Neuronal stem cell (in vitro differentiated cells): ENCODE data around the gene TAS1R2.
"Not testable (repeated sequence)": the region's sequence is repeated elsewhere in the genome, so short reads cannot be mapped to it uniquely, and the experiment has no call there.

Experiments used
- DNase-seq: peaks from one replicate; pipeline ENCODE4 v3.0.0-alpha.2; 2013; ENCODE audit warnings: low spot score
- H2AFZ ChIP-seq: one replicate; pipeline ENCODE4 v1.6.1; 2013; ENCODE audit warnings: mild to moderate bottlenecking, low read length, inconsistent platforms
- H2AK5ac ChIP-seq: 2 replicates; pipeline ENCODE4 v1.6.1; 2013; ENCODE audit warnings: low read depth, mild to moderate bottlenecking, inconsistent platforms, low read length, moderate library complexity, mixed read lengths
- H2BK120ac ChIP-seq: 2 replicates; pipeline ENCODE4 v1.6.1; 2013; ENCODE audit warnings: low read depth, mild to moderate bottlenecking, inconsistent platforms, low read length, moderate library complexity, mixed read lengths
- H2BK12ac ChIP-seq: one replicate; pipeline ENCODE4 v1.6.1; 2013; ENCODE audit warnings: low read length, inconsistent platforms
- H2BK15ac ChIP-seq: 2 replicates; pipeline ENCODE4 v1.6.1; 2013; ENCODE audit warnings: mild to moderate bottlenecking, low read length, inconsistent platforms, mixed read lengths
- H2BK5ac ChIP-seq: one replicate; pipeline ENCODE4 v1.6.1; 2013; ENCODE audit warnings: inconsistent platforms, mild to moderate bottlenecking, low read length, moderate library complexity
- H3K14ac ChIP-seq: one replicate; pipeline ENCODE4 v1.6.1; 2013; ENCODE audit warnings: low read length, inconsistent platforms
- H3K18ac ChIP-seq: 2 replicates; pipeline ENCODE4 v1.6.1; 2013; ENCODE audit warnings: low read length, inconsistent platforms
- H3K23ac ChIP-seq: 2 replicates; pipeline ENCODE4 v1.6.1; 2013; ENCODE audit warnings: low read depth, mild to moderate bottlenecking, mixed read lengths, low read length, inconsistent platforms; ENCODE audit not compliant: poor library complexity
- H3K27ac ChIP-seq: replicated peaks from 3 replicates; pipeline ENCODE4 v1.5.1; 2013; ENCODE audit warnings: low read length, inconsistent platforms
- H3K27me3 ChIP-seq, 3 experiments: 2 replicates each; pipeline ENCODE4 v1.6.1; 2013; ENCODE audit warnings: low read length in 3 of 3, mild to moderate bottlenecking in 2 of 3, inconsistent platforms in 1 of 3, low read depth in 1 of 3, mixed read lengths in 1 of 3, moderate library complexity in 1 of 3; ENCODE audit not compliant: control insufficient read depth in 3 of 3, insufficient read depth in 3 of 3
- H3K36me3 ChIP-seq, 2 donors: replicated peaks in 1 of 2; 2 replicates each; pipeline ENCODE4 v1.6.1; 2013; ENCODE audit warnings: low read length in 2 of 2; ENCODE audit not compliant: control insufficient read depth in 2 of 2, insufficient read depth in 2 of 2
- H3K4ac ChIP-seq: 2 replicates; pipeline ENCODE4 v1.6.1; 2013; ENCODE audit warnings: inconsistent platforms, mild to moderate bottlenecking, low read length, moderate library complexity
- H3K4me1 ChIP-seq, 2 donors: 1 replicate in 1 of 2; 2 replicates in 1 of 2; pipeline ENCODE4 v1.6.1; 2013; ENCODE audit warnings: low read length in 2 of 2, low read depth in 1 of 2; ENCODE audit not compliant: control insufficient read depth in 2 of 2, insufficient read depth in 1 of 2
- H3K4me2 ChIP-seq: one replicate; pipeline ENCODE4 v1.6.1; 2013; ENCODE audit warnings: mild to moderate bottlenecking, low read length, inconsistent platforms; ENCODE audit not compliant: insufficient read depth, poor library complexity, severe bottlenecking
- H3K4me3 ChIP-seq, 2 donors: 2 replicates each; pipeline ENCODE4 v1.5.1; 2013; ENCODE audit warnings: low read length in 2 of 2, mild to moderate bottlenecking in 2 of 2, inconsistent platforms in 1 of 2, moderate library complexity in 1 of 2
- H3K79me1 ChIP-seq: one replicate; pipeline ENCODE4 v1.6.1; 2013; ENCODE audit warnings: low read depth, mild to moderate bottlenecking, inconsistent platforms, low read length, moderate library complexity
- H3K9ac ChIP-seq: one replicate; pipeline ENCODE4 v1.6.1; 2013; ENCODE audit warnings: mild to moderate bottlenecking, low read depth, low read length, inconsistent platforms; ENCODE audit not compliant: poor library complexity
- H3K9me3 ChIP-seq, 2 donors: replicated peaks in 1 of 2; 2 replicates each; pipeline versions ENCODE3 to v1.6.1; 2013; ENCODE audit warnings: low read length in 2 of 2, mild to moderate bottlenecking in 2 of 2, inconsistent platforms in 1 of 2, low read depth in 1 of 2, mixed read lengths in 1 of 2, moderate library complexity in 1 of 2; ENCODE audit not compliant: control insufficient read depth in 2 of 2, insufficient read depth in 1 of 2
- H4K8ac ChIP-seq: one replicate; pipeline ENCODE4 v1.6.1; 2013; ENCODE audit warnings: low read depth, mild to moderate bottlenecking, inconsistent platforms, low read length, moderate library complexity
- H4K91ac ChIP-seq: one replicate; pipeline ENCODE4 v1.6.1; 2013; ENCODE audit warnings: low read length, low read depth, mild to moderate bottlenecking, inconsistent platforms; ENCODE audit not compliant: poor library complexity
- WGBS, 2 donors: extraction: QIAGEN DNeasy Blood & Tissue Kit; methylation state at CpG; one replicate each; pipeline ENCODE4 v1.1.7; 2013; ENCODE audit warnings: missing lambda C conversion rate in 2 of 2, mixed read lengths in 1 of 2; ENCODE audit not compliant: insufficient read length in 2 of 2, insufficient replicate concordance in 1 of 2; ENCODE audit errors: extremely low coverage in 2 of 2; 5-methylcytosine and 5-hydroxymethylcytosine counted together

The TAS1R2 gene

GRCh38 chr1:18895317-18895716 is 35.9 kb upstream of the TAS1R2 start:
- Histone ChIP-seq H3K79me1 (no peaks in the 10 kb centered on the region), H3K14ac (no peak overlapping the region), H4K8ac (no peak overlapping the region), H2AK5ac (no peak overlapping the region), H2BK5ac (no peak overlapping the region), H2BK15ac (no peak overlapping the region), H2BK120ac (no peak overlapping the region), H3K4ac (no peak overlapping the region), H3K27me3 (no peaks in the 10 kb centered on the region), H3K4me3 (no peak overlapping the region), H3K36me3 (peaks cover 3 to 5% of the 10 kb centered on the region in 2 donors), H3K23ac (no peak overlapping the region), H3K4me1 (peaks cover 0 to 2% of the 10 kb centered on the region in 2 donors), H2AFZ (no peak overlapping the region), H3K18ac (no peak overlapping the region), H3K9me3 (no peaks in the 10 kb centered on the region), H3K9ac (no peak overlapping the region), H2BK12ac (no peak overlapping the region), H4K91ac (no peak overlapping the region), H3K27ac (no peak overlapping the region), H3K4me2 (no peak overlapping the region)
- no peak for DNase-seq
- no CpG with 5 or more reads among the region's 6 CpGs for WGBS, 2 donors

DNA sequence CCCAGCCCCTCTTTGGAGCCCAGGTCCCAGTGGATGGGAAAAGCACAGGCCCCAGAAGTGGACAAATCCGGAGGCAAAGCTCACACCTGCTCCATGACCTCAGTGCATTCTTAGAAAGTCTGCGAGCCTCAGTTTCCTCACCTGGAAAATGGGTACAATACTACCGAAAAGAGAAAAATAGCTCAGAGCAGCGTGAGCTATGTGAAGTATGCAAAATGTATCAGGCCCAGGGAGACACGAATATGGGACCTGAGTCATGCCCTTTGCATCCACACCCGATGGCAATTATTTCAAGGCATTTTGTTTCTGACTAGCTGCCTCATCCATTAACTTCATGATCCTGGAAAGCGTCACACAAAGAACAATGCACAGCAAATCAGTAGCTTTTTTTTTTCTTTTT is 33.7 kb upstream of the TAS1R2 start:
- no peak overlapping the region for H2AFZ ChIP-seq
- no peak overlapping the region for H3K4me3 ChIP-seq
- H3K27ac ChIP-seq, result no peak overlapping the region
- no peak overlapping the region for H3K23ac ChIP-seq
- peaks cover 0 to 2% of the 10 kb centered on the region in 2 donors for H3K4me1 ChIP-seq
- no peak overlapping the region for H2BK120ac ChIP-seq
- H3K18ac ChIP-seq, result no peak overlapping the region
- H4K91ac ChIP-seq, result no peak overlapping the region
- no peaks in the 10 kb centered on the region for H3K27me3 ChIP-seq
- H3K4me2 ChIP-seq, result no peak overlapping the region
- H2BK15ac ChIP-seq, result no peak overlapping the region
- no peaks in the 10 kb centered on the region for H3K9me3 ChIP-seq
- no peak overlapping the region for H4K8ac ChIP-seq
- H3K9ac ChIP-seq, result no peak overlapping the region
- H3K36me3 ChIP-seq, result peaks cover 3 to 5% of the 10 kb centered on the region in 2 donors
- no CpG with 5 or more reads among the region's 7 CpGs for WGBS, 2 donors
- no peak overlapping the region for H2AK5ac ChIP-seq
- H3K4ac ChIP-seq, result no peak overlapping the region
- H2BK12ac ChIP-seq, result no peak overlapping the region
- H2BK5ac ChIP-seq, result no peak overlapping the region
- DNase-seq, result no peak
- H3K14ac ChIP-seq, result no peak overlapping the region
- peaks cover 1% of the 10 kb centered on the region for H3K79me1 ChIP-seq

GRCh38 chr1:18891858-18892257 is 32.4 kb upstream of the TAS1R2 start:
- H3K79me1 ChIP-seq, H3K4me3 ChIP-seq, H3K9me3 ChIP-seq, H3K4me1 ChIP-seq, H2BK5ac ChIP-seq, H2BK120ac ChIP-seq, H4K8ac ChIP-seq, H3K36me3 ChIP-seq, H3K23ac ChIP-seq, H2BK15ac ChIP-seq, H2AFZ ChIP-seq, H3K18ac ChIP-seq, H4K91ac ChIP-seq, H3K4me2 ChIP-seq, H3K4ac ChIP-seq, H2BK12ac ChIP-seq, H3K27me3 ChIP-seq, H3K27ac ChIP-seq, H2AK5ac ChIP-seq, H3K9ac ChIP-seq, H3K14ac ChIP-seq, DNase-seq: not testable (repeated sequence)
- no CpG with 5 or more reads among the region's 7 CpGs for WGBS, 2 donors

DNA sequence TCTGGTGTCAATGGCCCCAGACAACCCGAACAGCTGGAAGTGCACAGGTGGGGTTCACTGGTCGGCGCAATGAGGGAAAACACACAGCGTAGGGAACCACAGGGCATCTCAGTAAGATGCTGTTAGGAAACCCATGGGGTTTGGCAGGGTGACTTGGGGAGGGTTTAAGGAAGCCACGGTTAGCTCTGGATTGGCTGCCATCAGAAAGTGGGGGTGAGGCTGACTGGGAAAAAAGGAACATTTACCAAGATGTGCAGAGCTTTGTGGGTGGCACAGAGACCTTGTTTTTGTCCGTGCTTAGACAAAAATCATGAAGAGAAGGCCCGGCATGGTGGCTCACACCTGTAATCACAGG is 31.9 kb upstream of the TAS1R2 start:
- no peaks in the 10 kb centered on the region for H3K27me3 ChIP-seq
- H3K4me3 ChIP-seq, result no peak overlapping the region
- H2BK120ac ChIP-seq, result no peak overlapping the region
- no peak overlapping the region for H3K18ac ChIP-seq
- no peak overlapping the region for H3K9ac ChIP-seq
- H3K79me1 ChIP-seq, result peaks cover 2% of the 10 kb centered on the region
- H4K91ac ChIP-seq, result no peak overlapping the region
- H2BK5ac ChIP-seq, result no peak overlapping the region
- H2AFZ ChIP-seq, result no peak overlapping the region
- H3K4ac ChIP-seq, result no peak overlapping the region
- no peak overlapping the region for H2AK5ac ChIP-seq
- no peak overlapping the region for H3K27ac ChIP-seq
- no peaks in the 10 kb centered on the region for H3K36me3 ChIP-seq
- no peak overlapping the region for H4K8ac ChIP-seq
- H3K4me1 ChIP-seq, result peaks cover 0 to 2% of the 10 kb centered on the region in 2 donors
- no peak overlapping the region for H2BK15ac ChIP-seq
- no peak for DNase-seq
- H3K9me3 ChIP-seq, result no peaks in the 10 kb centered on the region
- WGBS, 2 donors, result no CpG with 5 or more reads among the region's 7 CpGs
- no peak overlapping the region for H3K4me2 ChIP-seq
- no peak overlapping the region for H3K23ac ChIP-seq
- H2BK12ac ChIP-seq, result no peak overlapping the region
- no peak overlapping the region for H3K14ac ChIP-seq
